Body of pancreas (tissue), 4 donors: ENCODE data around the gene KLHL7. TPM values are rescaled to one million over a fixed set of nuclear protein-coding genes. Genes with fewer than 3 reads are reported as not detected.

Experiments used
- ATAC-seq: fragments of 150-250 bp; one replicate; pipeline ENCODE4 v1.9.1; 2016
- DNase-seq, 4 donors: peaks; one replicate each; pipeline ENCODE4 v3.0.0-alpha.2; 2019
- H3K27ac ChIP-seq, 4 donors: fragments of 200-600 bp; sonication (generic); 1 replicate in 3 of 4; 2 replicates in 1 of 4; pipeline versions ENCODE4 v1.5.1 to v1.6.1; 2016 to 2019; ENCODE audit warnings: mild to moderate bottlenecking in 1 of 4, mixed read lengths in 1 of 4, moderate library complexity in 1 of 4
- H3K27me3 ChIP-seq, 2 donors: fragments of 200-600 bp; sonication (generic); one replicate each; pipeline ENCODE4 v1.6.0; 2016; ENCODE audit warnings: mild to moderate bottlenecking in 1 of 2
- H3K36me3 ChIP-seq, 2 donors: fragments of 200-600 bp; sonication (generic); replicated peaks in 1 of 2; 2 replicates each; pipeline ENCODE4 v1.5.1; 2016; ENCODE audit warnings: low read depth in 2 of 2; ENCODE audit not compliant: insufficient read depth in 1 of 2
- H3K4me1 ChIP-seq: fragments of 200-600 bp; sonication (generic); one replicate; pipeline ENCODE4 v1.6.0; 2016
- H3K4me3 ChIP-seq, 2 donors: fragments of 200-600 bp; sonication (generic); 1 replicate in 1 of 2; 2 replicates in 1 of 2; pipeline ENCODE4 v1.5.1; 2016 to 2019
- H3K9me3 ChIP-seq, 3 donors: fragments of 200-600 bp; sonication (generic); 1 replicate in 2 of 3; 2 replicates in 1 of 3; pipeline ENCODE4 v1.5.1; 2016
- CTCF ChIP-seq, 7 experiments: fragments of 450-650 bp in 4 of 7; fragments of 200-600 bp in 3 of 7; sonication (generic) in 3 of 7; IDR thresholded peaks; one replicate each; pipeline ENCODE4 v1.5.1; 2016 to 2019; ENCODE audit warnings: antibody characterized with exemption in 7 of 7
- POLR2A ChIP-seq, 3 donors: fragments of 450-650 bp; IDR thresholded peaks; one replicate each; pipeline ENCODE4 v1.6.1; 2016; ENCODE audit warnings: antibody characterized with exemption in 3 of 3, mild to moderate bottlenecking in 2 of 3
- WGBS, 2 donors: methylation state at CpG; one replicate each; pipeline ENCODE4 v1.1.5; 2017; 5-methylcytosine and 5-hydroxymethylcytosine counted together
- intact Hi-C: fragments of 100-400 bp; cut with DNase I; formaldehyde crosslinking; loops from one replicate; pipeline ENCODE4 v1.15.1; 2023
- total RNA-seq, 2 donors: library from RNA; depleted of rRNA; stranded (reverse); fragments of >200 nt; gene quantifications; one replicate each; pipeline ENCODE4 v1.1.0, GENCODE V29; 2016

KLHL7 gene
- total RNA-seq, 2 donors from 2014 or later: 18.2 to 65.3 TPM

- DNase-seq: no peak
- no peak overlapping the region for H3K27ac ChIP-seq
- WGBS, 2 donors: 83 to 96% methylated on average over 20 of the region's 20 CpGs
These were observed 77.9 kb downstream of the KLHL7 start for GRCh38 chr7:23183279-23184012.

GRCh38 chr7:23184291-23184690 lies 78.7 kb downstream of the KLHL7 start:
- intact Hi-C loops: no loop called here
- ATAC-seq: no peak

More at GRCh38 chr7:23183279-23184012, 77.9 kb downstream of the KLHL7 start:
- Histone ChIP-seq H3K27me3 (no peaks in the 10 kb centered on the region), H3K4me1 (peaks cover 26% of the 10 kb centered on the region), H3K36me3 (peaks cover 0 to 5% of the 10 kb centered on the region in 2 donors), H3K9me3 (no peaks in the 10 kb centered on the region), H3K4me3 (no peak overlapping the region)
- ATAC-seq: no peak
- intact Hi-C loops: no loop called here
- TF ChIP-seq CTCF (IDR thresholded peaks at IDR 0.05): no peak
- TF ChIP-seq POLR2A (IDR thresholded peaks at IDR 0.05): no peak

GRCh38 chr7:23184709-23185359 lies 79.2 kb downstream of the KLHL7 start:
- DNase-seq (peak in 2 of 4 donors; percentile 34), ATAC-seq (no peak)
- H3K36me3 ChIP-seq: peaks cover 0 to 5% of the 10 kb centered on the region in 2 donors
- no peak overlapping the region for H3K27ac ChIP-seq
- H3K9me3 ChIP-seq: no peaks in the 10 kb centered on the region
- intact Hi-C loops: no loop called here
- H3K27me3 ChIP-seq: no peaks in the 10 kb centered on the region
- H3K4me1 ChIP-seq: peaks cover 26% of the 10 kb centered on the region
- WGBS, 2 donors: 76 to 79% methylated on average over 4 of the region's 4 CpGs
- TF ChIP-seq CTCF (IDR thresholded peaks at IDR 0.05): peak in 4 of 7 experiments; percentile 6 to 32 (median 23)
- TF ChIP-seq POLR2A (IDR thresholded peaks at IDR 0.05): no peak
- H3K4me3 ChIP-seq: no peak overlapping the region

More at GRCh38 chr7:23184291-23184690, 78.7 kb downstream of the KLHL7 start:
- no peak for TF ChIP-seq CTCF (IDR thresholded peaks at IDR 0.05)
- TF ChIP-seq POLR2A (IDR thresholded peaks at IDR 0.05): no peak
- WGBS, 2 donors: 57 to 63% methylated on average over 1 of the region's 1 CpG
- Histone ChIP-seq H3K36me3 (peaks cover 0 to 5% of the 10 kb centered on the region in 2 donors), H3K4me1 (peaks cover 26% of the 10 kb centered on the region), H3K4me3 (no peak overlapping the region), H3K9me3 (no peaks in the 10 kb centered on the region), H3K27ac (no peak overlapping the region), H3K27me3 (no peaks in the 10 kb centered on the region)
- DNase-seq: no peak

- Histone ChIP-seq H3K27me3 (no peaks in the 10 kb centered on the region), H3K27ac (no peak overlapping the region), H3K36me3 (peaks cover 0 to 5% of the 10 kb centered on the region in 2 donors), H3K4me1 (peaks cover 26% of the 10 kb centered on the region), H3K4me3 (no peak overlapping the region), H3K9me3 (no peaks in the 10 kb centered on the region)
- DNase-seq: no peak
- 45 to 55% methylated on average over 1 of the region's 1 CpG for WGBS, 2 donors
- no peak for TF ChIP-seq CTCF (IDR thresholded peaks at IDR 0.05)
- no peak for TF ChIP-seq POLR2A (IDR thresholded peaks at IDR 0.05)
- ATAC-seq: no peak
- intact Hi-C loops: no loop called here
These were observed 80.4 kb downstream of the KLHL7 start for GRCh38 chr7:23185980-23186379.
